ENCODE data around the gene ZNF263. TPM values are rescaled to one million over a fixed set of nuclear protein-coding genes. Genes with fewer than 3 reads are reported as not detected.

Gene ZNF263
- total RNA-seq, result 28.7 and 41.1 TPM in 2 replicates

DNA sequence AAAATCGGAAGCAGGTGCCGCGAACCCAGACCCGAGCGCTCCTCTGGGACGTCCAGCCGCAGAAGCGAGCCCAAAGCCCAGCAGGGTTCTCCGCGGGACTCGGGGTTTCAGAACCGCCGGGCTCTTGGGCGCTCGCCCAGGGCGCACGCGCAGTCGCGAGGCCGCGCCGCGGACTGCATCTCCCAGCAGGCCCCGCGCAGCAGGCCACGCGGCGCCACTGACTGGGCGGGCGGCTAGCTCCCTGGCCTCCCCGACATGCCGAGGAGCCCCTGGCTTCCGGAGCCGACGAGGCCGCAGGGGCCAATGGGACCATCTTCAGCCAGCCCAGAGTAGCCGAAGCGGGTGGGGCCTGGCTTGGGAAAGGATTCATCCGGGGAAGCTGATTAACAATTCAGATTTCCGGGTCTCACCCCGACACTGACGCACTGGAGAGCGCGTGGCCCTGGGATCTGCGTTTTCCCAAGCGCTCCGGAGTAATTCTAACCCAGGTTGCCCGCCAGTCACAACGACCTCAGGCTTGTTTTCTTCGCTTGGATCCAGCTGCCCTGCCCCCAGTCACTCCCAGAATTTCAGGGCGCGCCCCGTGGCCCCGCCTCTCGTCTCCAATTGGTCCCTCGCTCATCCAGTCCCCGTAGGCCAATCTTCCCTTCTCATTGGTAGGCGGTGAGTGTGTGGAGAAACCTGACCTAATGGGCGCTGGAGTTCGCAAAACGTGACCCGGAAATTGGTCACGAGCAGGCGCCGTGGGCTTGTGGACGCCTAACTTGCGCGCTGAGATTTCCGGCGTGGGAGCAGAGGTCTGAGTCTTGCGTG, at the start of gene ZNF263:
Gene ZNF263, plus strand, starts transcription at position 762 of the 813 bp plus-strand sequence. CDS start 328 bp downstream, outside the sequence.

DNA sequence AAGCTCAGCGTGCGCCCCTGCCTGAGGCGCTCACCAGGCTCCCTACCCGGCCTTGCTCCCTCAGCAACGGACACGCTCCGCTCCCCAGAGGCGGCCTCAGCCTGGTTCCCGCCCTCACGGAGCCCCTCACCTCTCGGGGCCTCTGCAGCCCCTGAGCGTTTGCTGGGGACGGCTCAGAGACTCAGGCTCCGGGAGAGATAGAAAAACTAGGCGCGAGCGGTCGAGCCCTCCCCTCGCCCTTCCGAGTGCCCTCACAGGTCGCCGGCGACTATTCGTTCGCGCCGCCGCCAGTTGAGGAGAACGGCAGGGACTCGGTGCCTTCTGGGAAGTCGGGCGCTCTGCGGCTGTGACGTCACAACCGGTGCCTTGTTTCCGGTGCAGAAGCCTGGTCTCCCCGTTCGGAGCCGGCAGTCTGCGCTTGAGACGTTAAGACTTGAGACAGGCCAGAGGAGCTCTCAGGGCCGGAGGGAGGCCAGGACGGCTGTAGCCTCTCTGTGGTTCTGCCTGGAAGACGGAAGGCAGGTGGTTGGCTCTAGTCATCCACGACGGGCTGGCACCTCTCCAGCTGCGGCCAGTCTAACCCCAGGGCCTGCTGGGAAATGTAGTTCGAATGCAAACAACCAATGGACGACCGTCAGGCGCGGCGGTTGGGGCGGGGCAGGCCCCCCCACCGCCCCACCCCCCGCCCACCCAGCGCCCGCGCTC, 48.3 kb upstream of the ZNF263 start, which contains the start of gene ZNF200:
Gene ZNF200, minus strand, starts transcription at position 302 of the 705 bp plus-strand sequence. CDS start 1,403 bp downstream, outside the sequence.

DNA sequence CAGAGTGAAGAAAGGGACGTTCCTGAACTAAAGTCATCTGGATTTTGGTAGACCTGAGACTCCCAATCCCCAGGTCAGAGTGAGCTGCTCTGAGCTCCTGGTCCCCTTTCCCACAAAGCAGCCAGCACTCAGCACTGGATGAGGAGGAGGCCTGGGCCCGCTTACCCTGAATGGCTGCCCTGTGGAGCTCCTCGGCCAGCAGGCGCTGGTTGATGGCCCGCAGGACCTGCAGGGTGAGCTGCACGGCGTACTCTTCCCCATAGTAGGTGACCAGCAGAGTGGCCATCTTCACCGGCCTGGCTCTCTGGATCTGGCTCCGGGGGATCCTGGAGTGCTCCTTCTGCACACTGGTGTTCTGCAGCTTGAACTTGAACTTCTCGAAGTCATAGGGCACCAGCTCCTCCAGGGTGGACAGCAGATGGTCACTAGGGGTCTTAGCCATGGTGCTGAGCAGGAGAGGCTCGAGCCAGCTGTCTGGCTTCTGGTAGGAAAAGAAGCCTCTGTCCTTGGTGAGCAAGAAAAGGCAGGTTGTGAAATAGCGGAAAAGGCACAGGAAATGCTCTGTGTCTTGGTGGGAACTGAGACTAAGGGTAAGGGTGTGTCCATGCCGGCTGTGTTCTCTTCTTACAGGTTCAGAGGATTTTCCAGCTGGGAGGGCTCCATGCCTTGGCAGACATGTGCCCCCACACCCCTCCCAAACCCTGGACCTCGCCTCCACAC, 27.0 kb upstream of the ZNF263 start, which contains the start of gene MEFV:
Gene MEFV, minus strand, starts transcription at position 488 of the 720 bp plus-strand sequence. Its CDS starts 46 bp downstream, at position 442.

DNA sequence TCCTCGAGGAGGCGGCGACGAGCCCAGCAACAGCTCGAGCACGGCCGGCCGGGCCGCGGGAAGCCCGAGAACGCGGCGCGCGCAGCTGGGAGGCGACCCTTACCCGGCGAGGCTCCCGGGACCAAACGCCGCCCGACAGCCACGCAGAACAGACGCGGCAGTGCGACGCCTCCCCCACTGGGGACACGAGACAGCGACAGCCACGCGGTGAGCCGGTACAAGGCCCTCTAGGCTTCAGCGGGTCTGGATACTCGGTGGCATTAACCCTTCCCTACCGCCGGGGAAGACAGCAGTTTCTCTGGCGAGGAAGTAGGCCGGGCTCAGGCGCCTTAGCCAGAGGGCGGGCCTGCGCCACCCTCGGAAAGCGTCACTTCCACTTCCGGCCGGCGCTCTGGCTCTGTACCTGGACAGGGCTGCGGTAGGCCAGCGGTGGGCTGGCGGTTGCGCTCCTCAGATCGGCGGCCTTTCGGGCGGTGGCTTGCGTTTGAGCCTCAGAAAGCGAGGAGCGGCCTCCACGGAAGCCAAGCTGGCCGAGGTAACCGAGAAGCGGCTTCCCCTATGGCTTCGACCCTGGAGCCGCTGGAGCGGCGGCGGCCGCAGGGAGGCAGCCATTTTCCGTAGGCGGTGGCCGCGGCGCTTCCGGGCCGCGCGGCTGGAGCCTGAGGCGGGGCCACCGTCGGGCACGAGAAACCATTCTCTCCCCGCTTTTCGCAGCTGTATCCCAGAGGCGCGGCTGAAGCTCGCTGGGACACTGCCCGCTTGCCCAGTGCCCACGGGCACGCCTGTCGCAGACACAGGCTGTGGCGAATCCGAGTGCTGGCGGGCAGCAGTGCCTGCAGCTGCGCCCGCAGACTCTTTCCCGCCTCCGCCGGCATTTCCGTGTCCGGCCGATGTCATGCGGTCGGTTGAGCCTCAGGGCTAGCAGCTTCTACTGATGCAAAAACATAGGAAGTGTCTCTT, 22.1 kb downstream of the ZNF263 start, which contains the start of the genes TIGD7 and ZNF75A:
Gene TIGD7, minus strand, starts transcription at position 322 of the 960 bp plus-strand sequence. CDS start 4,816 bp downstream, outside the sequence.
Gene ZNF75A, plus strand, starts transcription at position 389 of the 960 bp plus-strand sequence. CDS start 2,932 bp downstream, outside the sequence.

Other genes with a start within 250 kb of the ZNF263 start
- not detected in 2 replicates for gene BICDL2, start 246.5 kb upstream of the ZNF263 start, total RNA-seq
- gene MMP25, start 236.9 kb upstream of the ZNF263 start, total RNA-seq, result under 0.01 and 0.20 TPM in 2 replicates
- gene IL32, start 217.9 kb upstream of the ZNF263 start, total RNA-seq, result 0.59 and 4.4 TPM in 2 replicates
- not detected in 2 replicates for gene ZSCAN10, start 184.2 kb upstream of the ZNF263 start, total RNA-seq
- gene ZNF205, start 170.9 kb upstream of the ZNF263 start, total RNA-seq, result 15.1 and 17.0 TPM in 2 replicates
- gene ZNF213, start 148.5 kb upstream of the ZNF263 start, total RNA-seq, result 4.4 and 7.4 TPM in 2 replicates
- gene OR1F1, start 95.3 kb upstream of the ZNF263 start, total RNA-seq, result not detected in 2 replicates
- gene ZNF200, start 48.3 kb upstream of the ZNF263 start, total RNA-seq, result 5.9 and 10.4 TPM in 2 replicates
- gene MEFV, start 26.9 kb upstream of the ZNF263 start, total RNA-seq, result under 0.01 and 0.20 TPM in 2 replicates
- gene TIGD7, start 21.9 kb downstream of the ZNF263 start, total RNA-seq, result 4.0 and 4.3 TPM in 2 replicates
- gene ZNF75A, start 22.0 kb downstream of the ZNF263 start, total RNA-seq, result 14.0 and 26.2 TPM in 2 replicates
- gene OR2C1, start 72.4 kb downstream of the ZNF263 start, total RNA-seq, result 0.20 TPM in 1 of 2 replicates, not detected in the other
- 10.3 and 10.4 TPM in 2 replicates for gene ZSCAN32, start 117.5 kb downstream of the ZNF263 start, total RNA-seq
- gene ZNF174, start 117.7 kb downstream of the ZNF263 start, total RNA-seq, result 9.6 and 10.7 TPM in 2 replicates
- 1.4 and 1.5 TPM in 2 replicates for gene ZNF597, start 160.0 kb downstream of the ZNF263 start, total RNA-seq
- 10.3 and 10.4 TPM in 2 replicates for gene NAA60, start 160.2 kb downstream of the ZNF263 start, total RNA-seq
- gene C16orf90, start 212.0 kb downstream of the ZNF263 start, total RNA-seq, result not detected in 2 replicates
- 12.5 and 17.6 TPM in 2 replicates for gene CLUAP1, start 217.5 kb downstream of the ZNF263 start, total RNA-seq